Activated CD8-positive, alpha-beta T cell treated with anti-CD3 and anti-CD28 coated beads for 36 hours (primary cell): ENCODE measurements around the gene GYPA. TPM values are rescaled to one million over a fixed set of nuclear protein-coding genes. Genes with fewer than 3 reads are reported as not detected.
"Not testable (repeated sequence)": the region's sequence is repeated elsewhere in the genome, so short reads cannot be mapped to it uniquely, and the experiment has no call there.

Source experiments
- ATAC-seq: fragments of 200-7000 bp; cut with Tn5 transposase; one replicate; pipeline ENCODE4 v1.10.0; 2021; ENCODE audit warnings: mild to moderate bottlenecking, moderate library complexity
- CTCF ChIA-PET: fragments of 350-600 bp; sonication (Branson Sonifier 250); formaldehyde crosslinking; loops from one replicate; lab custom pipeline; 2021; ENCODE audit warnings: antibody characterized with exemption; lab: Charles Lee
- POLR2A ChIA-PET: fragments of 350-600 bp; sonication (Branson Sonifier 250); formaldehyde crosslinking; loops from one replicate; lab custom pipeline; 2021; ENCODE audit warnings: antibody characterized with exemption; lab: Charles Lee
- DNase-seq: peaks from one replicate; pipeline ENCODE4 v3.0.0-alpha.2; 2020
- H3K27ac Mint-ChIP-seq: one replicate; pipeline ENCODE4 v1.8.0; 2021; ENCODE audit warnings: mild to moderate bottlenecking, mixed read lengths
- H3K27me3 Mint-ChIP-seq: one replicate; pipeline ENCODE4 v1.8.0; 2021; ENCODE audit warnings: mixed read lengths
- H3K36me3 Mint-ChIP-seq: one replicate; pipeline ENCODE4 v1.8.0; 2021; ENCODE audit warnings: low read depth, mixed read lengths
- H3K4me1 Mint-ChIP-seq: one replicate; pipeline ENCODE4 v1.8.0; 2021; ENCODE audit warnings: low read depth, mixed read lengths
- H3K4me3 Mint-ChIP-seq: one replicate; pipeline ENCODE4 v1.8.0; 2021; ENCODE audit warnings: mild to moderate bottlenecking, moderate library complexity, mixed read lengths
- H3K9me3 Mint-ChIP-seq: one replicate; pipeline ENCODE4 v1.8.0; 2021; ENCODE audit warnings: mixed read lengths
- intact Hi-C: fragments of 100-400 bp; cut with micrococcal nuclease; formaldehyde crosslinking; loops from one replicate; pipeline ENCODE4 v1.10.0; 2022
- total RNA-seq, 2 experiments: library from RNA; stranded (reverse); gene quantifications; one replicate each; pipeline ENCODE4 v1.2.3, GENCODE V29; 2021

Gene GYPA
- total RNA-seq, 2 experiments from 2014 or later = not detected

DNA sequence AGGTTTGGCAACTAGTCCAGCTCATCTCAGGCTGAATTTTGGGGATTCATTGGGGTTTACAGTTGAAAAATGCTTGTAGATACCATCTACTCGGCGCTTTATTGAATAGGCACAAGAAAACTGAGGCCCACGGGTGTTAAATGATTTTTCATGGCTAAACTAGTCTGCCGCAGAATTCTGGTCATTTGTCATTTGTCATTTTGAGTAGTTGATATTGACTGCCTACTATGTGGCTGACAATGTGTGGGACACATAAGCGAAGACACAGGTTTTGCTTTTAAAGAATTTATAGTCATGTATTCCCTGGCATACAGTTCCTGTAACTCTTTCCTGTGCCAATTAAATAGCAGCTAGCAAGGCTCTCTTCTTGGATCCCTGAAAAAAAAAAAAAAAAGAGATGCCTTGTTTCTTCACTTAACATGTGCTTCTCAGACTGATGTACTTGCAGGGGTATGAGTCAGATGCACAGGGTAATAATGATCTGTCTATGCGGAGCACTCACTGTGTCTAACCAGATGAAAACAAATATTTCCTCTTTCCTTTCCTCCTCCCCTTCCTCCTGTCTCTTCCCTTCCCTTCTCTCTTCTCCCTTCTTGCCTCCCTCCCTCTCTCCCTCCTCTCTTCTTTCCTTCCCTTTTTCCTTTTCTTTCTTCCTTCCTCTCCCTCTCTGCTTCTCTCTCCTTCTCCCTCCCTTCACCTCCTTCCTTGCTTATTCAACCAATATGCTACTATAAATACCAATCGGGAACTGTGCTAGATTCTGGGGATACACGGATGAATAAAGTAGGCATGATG is 3.2 kb downstream of the GYPA start:
- H3K36me3 Mint-ChIP-seq, H3K27me3 Mint-ChIP-seq, H3K27ac Mint-ChIP-seq, H3K4me1 Mint-ChIP-seq, ATAC-seq, intact Hi-C loops, CTCF ChIA-PET, H3K9me3 Mint-ChIP-seq, POLR2A ChIA-PET, H3K4me3 Mint-ChIP-seq, DNase-seq: not testable (repeated sequence)

DNA sequence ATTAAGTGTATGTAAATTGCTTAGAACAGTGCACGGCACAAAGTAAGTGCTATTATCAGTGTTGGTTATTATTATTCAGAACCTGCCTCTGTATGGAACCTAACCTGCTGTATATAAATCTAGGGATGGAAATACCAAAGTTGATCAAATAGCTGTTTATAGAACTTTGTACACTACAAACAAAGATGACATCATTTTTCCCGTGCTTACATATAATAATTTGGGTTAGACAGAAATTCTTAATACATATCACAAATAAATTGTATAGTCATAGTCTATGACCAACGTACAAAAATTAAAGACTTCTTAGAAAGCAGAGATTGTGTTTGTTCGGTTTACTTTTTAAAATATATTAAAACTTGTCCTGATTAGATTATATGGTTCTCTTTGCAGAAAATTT is 4.3 kb downstream of the GYPA start:
- ATAC-seq, POLR2A ChIA-PET, H3K27ac Mint-ChIP-seq, intact Hi-C loops, H3K4me1 Mint-ChIP-seq, H3K27me3 Mint-ChIP-seq, DNase-seq, H3K4me3 Mint-ChIP-seq, H3K36me3 Mint-ChIP-seq, H3K9me3 Mint-ChIP-seq, CTCF ChIA-PET: not testable (repeated sequence)

DNA sequence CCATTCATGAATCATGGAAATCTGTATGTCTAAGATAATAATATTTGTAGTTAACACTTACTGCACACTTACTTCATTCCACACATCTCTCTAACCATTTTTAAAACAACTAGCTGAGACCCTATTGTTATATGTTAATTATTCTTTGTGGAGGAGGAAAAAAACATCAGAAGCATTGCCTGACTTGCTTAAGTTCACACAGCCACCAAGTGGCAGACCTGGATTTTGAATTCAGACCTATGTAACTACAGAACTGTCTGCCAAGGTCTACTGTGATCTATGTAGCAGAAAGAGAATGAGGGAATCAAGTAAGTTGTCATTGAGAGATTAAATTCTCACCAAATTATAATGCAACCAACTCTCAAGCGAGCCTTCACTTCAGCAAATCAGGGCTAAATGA is 10.4 kb downstream of the GYPA start:
- H3K4me1 Mint-ChIP-seq, H3K36me3 Mint-ChIP-seq, H3K27ac Mint-ChIP-seq, H3K4me3 Mint-ChIP-seq, CTCF ChIA-PET, intact Hi-C loops, POLR2A ChIA-PET, ATAC-seq, H3K9me3 Mint-ChIP-seq, H3K27me3 Mint-ChIP-seq, DNase-seq: not testable (repeated sequence)

DNA sequence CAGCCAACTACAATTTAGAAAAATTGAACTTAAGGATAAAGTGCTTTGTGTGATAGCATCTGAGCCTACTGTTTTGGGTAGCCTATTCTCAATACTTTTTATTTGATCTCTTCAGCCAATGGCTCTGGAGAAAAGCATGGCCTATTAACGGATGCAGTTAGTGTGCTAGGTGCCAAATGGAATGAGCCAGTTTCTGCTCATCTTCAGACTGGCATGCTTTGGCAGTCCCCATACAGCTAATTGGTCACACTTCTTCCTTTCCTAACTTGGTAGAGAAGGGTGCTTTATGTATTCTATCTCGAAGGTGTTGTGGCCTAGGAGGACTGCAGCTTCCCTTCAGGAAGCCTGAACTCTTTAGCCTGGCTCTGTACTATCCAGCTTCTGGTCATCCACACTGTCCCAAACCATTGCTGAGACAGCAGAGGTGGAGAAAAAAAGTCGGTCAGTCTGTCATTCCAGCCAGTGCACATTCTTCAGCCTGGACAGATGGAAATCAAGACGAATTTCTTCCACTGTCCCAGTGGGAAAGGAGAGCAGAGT is 11.1 kb downstream of the GYPA start:
- intact Hi-C loops, POLR2A ChIA-PET, DNase-seq, CTCF ChIA-PET, H3K27me3 Mint-ChIP-seq, ATAC-seq, H3K4me3 Mint-ChIP-seq, H3K4me1 Mint-ChIP-seq, H3K27ac Mint-ChIP-seq, H3K9me3 Mint-ChIP-seq, H3K36me3 Mint-ChIP-seq: not testable (repeated sequence)

DNA sequence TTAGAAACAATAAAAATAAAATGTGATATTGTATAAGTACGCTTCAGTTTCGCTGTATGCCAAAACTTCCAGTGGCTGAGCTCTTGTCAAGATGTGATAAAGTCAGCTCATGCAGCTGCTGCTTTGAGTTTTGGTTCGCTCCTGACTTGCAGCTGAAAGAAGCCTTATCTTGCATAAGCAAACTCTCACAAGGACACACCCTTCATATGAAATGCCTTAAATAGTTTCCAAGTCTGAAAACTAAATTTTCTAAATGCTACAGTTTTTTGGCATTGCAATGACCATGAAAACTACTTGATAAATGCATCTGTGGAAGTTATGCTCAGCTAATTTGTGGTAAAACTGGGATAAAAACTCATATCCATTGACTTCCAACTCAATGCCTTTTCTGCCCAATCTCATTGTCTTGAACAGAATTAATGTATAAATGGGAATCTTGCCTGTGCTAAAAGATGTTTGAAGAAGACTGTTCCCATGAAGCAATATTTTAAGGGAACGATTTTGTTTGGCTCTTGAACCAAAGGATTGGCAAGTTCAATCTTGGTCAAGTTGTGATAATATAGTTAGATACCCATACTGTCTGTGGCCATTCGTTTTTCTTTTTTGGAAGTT is 11.7 kb downstream of the GYPA start:
- H3K27ac Mint-ChIP-seq, POLR2A ChIA-PET, H3K4me3 Mint-ChIP-seq, H3K27me3 Mint-ChIP-seq, intact Hi-C loops, H3K4me1 Mint-ChIP-seq, ATAC-seq, DNase-seq, H3K36me3 Mint-ChIP-seq, H3K9me3 Mint-ChIP-seq, CTCF ChIA-PET: not testable (repeated sequence)

DNA sequence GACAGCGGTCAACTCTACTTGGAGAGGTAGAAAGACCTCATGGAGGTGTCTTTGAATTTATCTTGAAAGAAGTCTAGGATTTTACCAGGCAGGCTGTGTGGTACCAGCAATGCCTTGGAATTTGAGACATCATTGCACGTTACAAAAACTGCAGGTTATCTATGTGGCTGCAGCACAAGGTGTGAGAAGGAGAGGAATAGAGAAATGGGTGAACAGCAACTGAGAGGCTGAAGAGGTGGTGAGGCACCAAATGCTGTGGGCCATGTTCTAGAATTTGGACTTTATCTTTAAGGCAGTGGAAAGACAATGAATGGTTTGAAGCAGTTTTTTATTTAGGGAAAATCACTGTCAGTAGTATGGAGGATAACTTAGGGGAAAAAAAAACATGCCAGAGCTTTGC is 15.4 kb downstream of the GYPA start:
- CTCF ChIA-PET, H3K4me3 Mint-ChIP-seq, H3K9me3 Mint-ChIP-seq, H3K27me3 Mint-ChIP-seq, intact Hi-C loops, ATAC-seq, H3K27ac Mint-ChIP-seq, DNase-seq, H3K36me3 Mint-ChIP-seq, POLR2A ChIA-PET, H3K4me1 Mint-ChIP-seq: not testable (repeated sequence)

DNA sequence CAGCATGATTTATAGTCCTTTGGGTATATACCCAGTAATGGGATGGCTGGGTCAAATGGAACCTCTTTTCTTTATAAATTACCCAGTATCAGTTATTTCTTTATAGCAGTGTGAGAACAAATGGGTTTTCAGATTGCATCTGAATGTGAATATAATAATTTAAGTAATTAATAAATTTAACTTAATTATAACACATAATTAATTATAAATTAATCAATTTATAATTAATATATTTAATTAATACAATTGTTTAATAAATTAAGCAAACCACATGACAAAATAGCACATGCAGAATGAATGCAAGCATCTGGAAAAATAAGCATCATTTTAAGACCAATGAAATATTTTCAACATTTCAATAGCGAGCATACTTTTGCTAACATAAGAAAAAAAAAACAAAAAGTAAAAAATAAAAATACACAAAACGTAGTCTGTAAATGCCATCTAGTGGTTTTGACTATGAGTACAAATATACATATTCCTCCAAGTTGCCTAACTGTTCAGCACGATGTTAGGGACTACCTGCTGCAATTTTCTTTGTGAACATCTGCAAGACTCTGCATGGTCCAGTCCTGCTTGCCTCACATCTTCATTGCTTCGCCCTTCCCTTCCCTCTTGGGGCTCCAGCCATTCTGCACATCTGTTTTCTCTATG is 16.4 kb downstream of the GYPA start:
- DNase-seq, H3K27ac Mint-ChIP-seq, H3K4me1 Mint-ChIP-seq, CTCF ChIA-PET, H3K9me3 Mint-ChIP-seq, intact Hi-C loops, H3K36me3 Mint-ChIP-seq, ATAC-seq, POLR2A ChIA-PET, H3K4me3 Mint-ChIP-seq, H3K27me3 Mint-ChIP-seq: not testable (repeated sequence)

DNA sequence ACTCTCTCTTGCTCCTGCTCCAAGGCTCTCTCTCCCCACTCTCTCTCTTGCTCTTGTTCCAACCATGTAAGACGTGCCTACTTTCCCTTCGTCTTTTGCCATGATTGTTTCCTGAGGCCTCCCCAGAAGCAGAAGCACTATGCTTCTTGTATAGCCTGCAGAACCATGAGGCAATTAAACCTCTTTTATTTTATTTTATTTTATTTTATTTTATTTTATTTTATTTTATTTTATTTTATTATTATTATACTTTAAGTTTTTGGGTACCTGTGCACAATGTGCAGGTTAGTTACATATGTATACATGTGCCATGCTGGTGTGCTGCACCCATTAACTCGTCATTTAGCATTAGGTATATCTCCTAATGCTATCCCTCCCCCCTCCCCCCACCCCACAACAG is 17.2 kb downstream of the GYPA start:
- H3K4me3 Mint-ChIP-seq, H3K36me3 Mint-ChIP-seq, H3K27me3 Mint-ChIP-seq, ATAC-seq, H3K27ac Mint-ChIP-seq, H3K4me1 Mint-ChIP-seq, DNase-seq, intact Hi-C loops, H3K9me3 Mint-ChIP-seq, POLR2A ChIA-PET: not testable (repeated sequence)
- CTCF ChIA-PET = interaction anchor here (0.8 kb wide), 1 partner anchor 311 kb away, joined by 3 read pairs; no protein-coding TSS in a partner anchor

DNA sequence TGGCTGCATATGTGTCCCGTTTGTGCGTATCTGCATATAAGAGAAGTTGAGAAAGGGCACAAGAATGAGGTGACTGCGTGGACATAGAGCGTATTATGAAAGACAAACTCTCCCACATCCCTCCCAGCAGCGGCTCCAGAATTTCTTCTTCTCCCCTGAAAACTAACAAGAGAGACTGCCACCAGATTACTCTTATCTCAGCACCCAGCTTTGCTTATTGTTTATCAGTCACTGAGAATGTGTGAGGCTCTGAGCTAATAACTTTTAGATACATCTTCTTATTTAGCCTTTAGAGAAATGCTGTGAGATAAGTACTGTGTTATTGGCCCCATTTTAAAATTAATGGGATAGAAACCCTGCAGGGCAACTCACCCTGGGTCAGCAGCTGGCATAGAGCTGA is 20.8 kb downstream of the GYPA start:
- POLR2A ChIA-PET, H3K27me3 Mint-ChIP-seq, ATAC-seq, intact Hi-C loops, CTCF ChIA-PET, H3K27ac Mint-ChIP-seq, H3K4me1 Mint-ChIP-seq, H3K4me3 Mint-ChIP-seq, H3K9me3 Mint-ChIP-seq, H3K36me3 Mint-ChIP-seq, DNase-seq: not testable (repeated sequence)
